ENCODE results near the gene CRISPLD2.
A peak's percentile ranks its signal among the peaks of the same experiment; 100 is the strongest.
"Not testable (repeated sequence)": the region's sequence is repeated elsewhere in the genome, so short reads cannot be mapped to it uniquely, and the experiment has no call there.

Gene CRISPLD2

GRCh38 chr16:84829168-84829965 is 9.6 kb downstream of the CRISPLD2 start:
- no peak for TF ChIP-seq CTCF (IDR thresholded peaks at IDR 0.05; ENCODE audit: control insufficient read depth, insufficient read depth, low read depth, low read length, missing control alignments)
- DNase-seq (ENCODE audit: low read depth), result peak; percentile 71
- no peak overlapping the region for H3K4me3 ChIP-seq (ENCODE audit: control insufficient read depth, low read depth, low read length)

GRCh38 chr16:84830765-84831384 is 11.1 kb downstream of the CRISPLD2 start:
- no peak for DNase-seq (ENCODE audit: low read depth)
- no peak overlapping the region for H3K4me3 ChIP-seq (ENCODE audit: control insufficient read depth, low read depth, low read length)
- TF ChIP-seq CTCF (IDR thresholded peaks at IDR 0.05; ENCODE audit: control insufficient read depth, insufficient read depth, low read depth, low read length, missing control alignments), result no peak

- not testable (repeated sequence) for H3K4me3 ChIP-seq (ENCODE audit: control insufficient read depth, low read depth, low read length); DNase-seq (ENCODE audit: low read depth)
Measured at GRCh38 chr16:84831728-84832127, 11.9 kb downstream of the CRISPLD2 start.

GRCh38 chr16:84832488-84833143 is 12.8 kb downstream of the CRISPLD2 start:
- no peak for TF ChIP-seq CTCF (IDR thresholded peaks at IDR 0.05; ENCODE audit: control insufficient read depth, insufficient read depth, low read depth, low read length, missing control alignments)
- H3K4me3 ChIP-seq (ENCODE audit: control insufficient read depth, low read depth, low read length), result peak overlapping the region; percentile 3; the same call in 1 of the 2 replicates
- peak; percentile 95 for DNase-seq (ENCODE audit: low read depth)

- no peak overlapping the region for H3K4me3 ChIP-seq (ENCODE audit: control insufficient read depth, low read depth, low read length)
Measured at GRCh38 chr16:84833144-84833500, 13.3 kb downstream of the CRISPLD2 start.

GRCh38 chr16:84833542-84834402 is 14.0 kb downstream of the CRISPLD2 start:
- H3K4me3 ChIP-seq (ENCODE audit: control insufficient read depth, low read depth, low read length), result no peak overlapping the region
- no peak for DNase-seq (ENCODE audit: low read depth)
- TF ChIP-seq CTCF (IDR thresholded peaks at IDR 0.05; ENCODE audit: control insufficient read depth, insufficient read depth, low read depth, low read length, missing control alignments), result no peak

More at GRCh38 chr16:84833144-84833500, 13.3 kb downstream of the CRISPLD2 start:
- DNase-seq (ENCODE audit: low read depth), result no peak
- no peak for TF ChIP-seq CTCF (IDR thresholded peaks at IDR 0.05; ENCODE audit: control insufficient read depth, insufficient read depth, low read depth, low read length, missing control alignments)

Data from AG09309 (cell line).